ENCODE results near the gene CNN1. TPM values are rescaled to one million over a fixed set of nuclear protein-coding genes. Genes with fewer than 3 reads are reported as not detected.

CNN1 gene

Small RNA genes lying within 50 kb of the gene (small RNA-seq; reads per million reads assigned to genes)
- 2,503 reads per million, percentile 99 among the genes with 10 or more reads in this experiment for gene MIR7974 (ENCODE audit: insufficient read depth)
- not detected for gene RN7SL833P (ENCODE audit: insufficient read depth)

Measured in mesendoderm (in vitro differentiated cells).